Measurements from ENCODE around the gene DYNLT5. TPM values are rescaled to one million over a fixed set of nuclear protein-coding genes. Genes with fewer than 3 reads are reported as not detected.

Gene DYNLT5
- total RNA-seq, 1 donor from 2014 or later, result 0.60 TPM

GRCh38 chr1:66824771-66825170, 72.5 kb downstream of the DYNLT5 start:
- H3K4me1 Mint-ChIP-seq (ENCODE audit: low read depth), result no peaks in the 10 kb centered on the region
- H3K9me3 Mint-ChIP-seq (ENCODE audit: low read depth), result no peaks in the 10 kb centered on the region
- H3K27me3 Mint-ChIP-seq, result no peaks in the 10 kb centered on the region
- no peak overlapping the region for H3K27ac Mint-ChIP-seq
- DNase-seq (ENCODE audit: low spot score, unreplicated experiment), result no peak
- no peak for TF ChIP-seq CTCF (IDR thresholded peaks at IDR 0.05; ENCODE audit: unreplicated experiment)
- peaks cover 4% of the 10 kb centered on the region for H3K36me3 Mint-ChIP-seq (ENCODE audit: insufficient read depth)
- H3K4me3 Mint-ChIP-seq (ENCODE audit: low read depth), result no peak overlapping the region

Other genes with a start within 250 kb of the DYNLT5 start
- gene SGIP1, start 218.3 kb upstream of the DYNLT5 start, total RNA-seq, result 12.1 and 16.0 TPM in 2 replicates
- gene INSL5, start 48.8 kb downstream of the DYNLT5 start, total RNA-seq, result not detected in 2 replicates
- gene DNAI4, start 172.4 kb downstream of the DYNLT5 start, total RNA-seq, result 11.7 and 14.3 TPM in 2 replicates
- gene MIER1, start 172.5 kb downstream of the DYNLT5 start, total RNA-seq, result 31.8 and 32.5 TPM in 2 replicates